Tibial nerve (tissue), 4 donors: ENCODE results near the gene ST8SIA1.

Experiments used
- EP300 ChIP-seq, 2 donors: sonication (generic); formaldehyde crosslinking; IDR thresholded peaks; one replicate each; pipeline ENCODE4 v1.6.1; 2017; ENCODE audit warnings: antibody characterized with exemption in 2 of 2, mild to moderate bottlenecking in 1 of 2
- POLR2A ChIP-seq, 2 donors: fragments of 450-650 bp; IDR thresholded peaks; one replicate each; pipeline ENCODE4 v1.6.1; 2017; ENCODE audit warnings: antibody characterized with exemption in 2 of 2, mild to moderate bottlenecking in 2 of 2, moderate library complexity in 2 of 2
- TF ChIP-seq, protein P1 (sequence below), 5 experiments: fragments of 200-600 bp in 3 of 5; fragments of 450-650 bp in 2 of 5; sonication (generic) in 3 of 5; IDR thresholded peaks; one replicate each; pipeline ENCODE4 v1.5.1; 2016 to 2019; ENCODE audit warnings: antibody characterized with exemption in 5 of 5, mild to moderate bottlenecking in 3 of 5, moderate library complexity in 2 of 5

DNA sequence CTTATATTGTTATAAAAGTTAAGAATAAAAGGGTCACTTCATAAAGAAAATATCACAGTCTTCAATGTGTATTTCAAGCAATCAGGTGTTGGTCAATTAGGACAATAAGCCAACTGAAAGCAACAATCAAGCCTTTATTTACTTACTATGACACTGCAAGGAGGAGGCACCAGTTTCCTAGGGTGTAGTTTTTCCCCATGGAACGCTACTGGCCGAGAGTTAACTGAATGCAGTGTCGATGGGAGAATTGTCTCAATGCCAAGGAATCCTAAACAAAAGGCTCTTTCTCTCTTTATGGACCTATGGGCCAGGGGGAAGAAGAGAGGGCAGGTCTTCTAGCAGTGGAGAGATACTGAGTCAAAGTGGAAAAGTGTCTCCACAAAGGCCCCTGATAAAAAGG lies 146.1 kb downstream of the ST8SIA1 start:
- no peak for TF ChIP-seq POLR2A (IDR thresholded peaks at IDR 0.05)
- TF ChIP-seq EP300 (IDR thresholded peaks at IDR 0.05), result no peak
- TF ChIP-seq, protein P1, sequence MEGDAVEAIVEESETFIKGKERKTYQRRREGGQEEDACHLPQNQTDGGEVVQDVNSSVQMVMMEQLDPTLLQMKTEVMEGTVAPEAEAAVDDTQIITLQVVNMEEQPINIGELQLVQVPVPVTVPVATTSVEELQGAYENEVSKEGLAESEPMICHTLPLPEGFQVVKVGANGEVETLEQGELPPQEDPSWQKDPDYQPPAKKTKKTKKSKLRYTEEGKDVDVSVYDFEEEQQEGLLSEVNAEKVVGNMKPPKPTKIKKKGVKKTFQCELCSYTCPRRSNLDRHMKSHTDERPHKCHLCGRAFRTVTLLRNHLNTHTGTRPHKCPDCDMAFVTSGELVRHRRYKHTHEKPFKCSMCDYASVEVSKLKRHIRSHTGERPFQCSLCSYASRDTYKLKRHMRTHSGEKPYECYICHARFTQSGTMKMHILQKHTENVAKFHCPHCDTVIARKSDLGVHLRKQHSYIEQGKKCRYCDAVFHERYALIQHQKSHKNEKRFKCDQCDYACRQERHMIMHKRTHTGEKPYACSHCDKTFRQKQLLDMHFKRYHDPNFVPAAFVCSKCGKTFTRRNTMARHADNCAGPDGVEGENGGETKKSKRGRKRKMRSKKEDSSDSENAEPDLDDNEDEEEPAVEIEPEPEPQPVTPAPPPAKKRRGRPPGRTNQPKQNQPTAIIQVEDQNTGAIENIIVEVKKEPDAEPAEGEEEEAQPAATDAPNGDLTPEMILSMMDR (IDR thresholded peaks at IDR 0.05), result no peak
